Urothelium cell line (cell line): Measurements from ENCODE around the gene SORBS1.
A peak's percentile ranks its signal among the peaks of the same experiment; 100 is the strongest.

Experiments
- DNase-seq: peaks from one replicate; pipeline ENCODE4 v3.0.0; 2011; ENCODE audit warnings: low spot score, mixed read lengths
- FAIRE-seq: peaks from 2 replicates; lab custom pipeline; 2011; peaks lifted over from hg19 to GRCh38; lab: Jason Lieb, UNC

The SORBS1 gene

GRCh38 chr10:95279042-95279820, 281.9 kb downstream of the SORBS1 start:
- FAIRE-seq, result no peak
- no peak for DNase-seq

- no peak for FAIRE-seq
- no peak for DNase-seq
Measured at GRCh38 chr10:95278061-95278988, 282.8 kb downstream of the SORBS1 start.

- no peak for FAIRE-seq
Measured at GRCh38 chr10:95277614-95278013, 283.6 kb downstream of the SORBS1 start.

GRCh38 chr10:95277201-95277570, 284.0 kb downstream of the SORBS1 start:
- FAIRE-seq (no peak), DNase-seq (no peak)

More at GRCh38 chr10:95277614-95278013, 283.6 kb downstream of the SORBS1 start:
- no peak for DNase-seq

GRCh38 chr10:95276367-95277200, 284.6 kb downstream of the SORBS1 start:
- FAIRE-seq (no peak), DNase-seq (no peak)

GRCh38 chr10:95275726-95276366, 285.3 kb downstream of the SORBS1 start:
- FAIRE-seq (no peak), DNase-seq (no peak)

- no peak for FAIRE-seq
- peak; percentile 66 for DNase-seq
Measured at GRCh38 chr10:95273393-95274312, 287.5 kb downstream of the SORBS1 start.

GRCh38 chr10:95268438-95268837, 292.7 kb downstream of the SORBS1 start:
- DNase-seq (no peak), FAIRE-seq (no peak)

- FAIRE-seq (no peak), DNase-seq (no peak)
Measured at GRCh38 chr10:95267251-95267650, 293.9 kb downstream of the SORBS1 start.

- peak; percentile 76 for DNase-seq
- no peak for FAIRE-seq
Measured at GRCh38 chr10:95266674-95267095, 294.5 kb downstream of the SORBS1 start.

GRCh38 chr10:95265572-95265971, 295.6 kb downstream of the SORBS1 start:
- no peak for FAIRE-seq

GRCh38 chr10:95264227-95265051, 296.7 kb downstream of the SORBS1 start:
- FAIRE-seq (no peak), DNase-seq (peak; percentile 32)

More at GRCh38 chr10:95265572-95265971, 295.6 kb downstream of the SORBS1 start:
- no peak for DNase-seq

GRCh38 chr10:95263864-95264226, 297.3 kb downstream of the SORBS1 start:
- DNase-seq (no peak), FAIRE-seq (no peak)

- DNase-seq, result no peak
- peak; percentile 37 for FAIRE-seq
Measured at GRCh38 chr10:95262763-95263518, 298.2 kb downstream of the SORBS1 start.

- FAIRE-seq (no peak), DNase-seq (no peak)
Measured at GRCh38 chr10:95261926-95262325, 299.2 kb downstream of the SORBS1 start.
